ENCODE results near the gene KAT6B.

- TF ChIP-seq CTCF (IDR thresholded peaks at IDR 0.05) (no peak), POLR2A (IDR thresholded peaks at IDR 0.05) (no peak)
Observed at GRCh38 chr10:75050149-75050919, 223.9 kb downstream of the KAT6B start.
